Neutrophil (primary cell): ENCODE measurements around the gene PNKP.

Experiments used
- H3K27ac ChIP-seq: fragments of 200-600 bp; sonication (generic); 2 replicates; pipeline ENCODE4 v1.5.1; 2016; ENCODE audit warnings: mild to moderate bottlenecking, moderate library complexity
- H3K27me3 ChIP-seq: fragments of 200-600 bp; sonication (generic); 2 replicates; pipeline ENCODE4 v1.6.0; 2016; ENCODE audit warnings: mild to moderate bottlenecking
- H3K36me3 ChIP-seq: fragments of 200-600 bp; sonication (generic); 2 replicates; pipeline ENCODE4 v1.5.1; 2017
- H3K4me1 ChIP-seq, 2 experiments: fragments of 200-600 bp in 1 of 2; sonication (generic) in 1 of 2; 1 replicate in 1 of 2; 2 replicates in 1 of 2; pipeline versions ENCODE4 v1.5.1 to v1.6.1; 2013 to 2016; ENCODE audit warnings: low read depth in 1 of 2, low read length in 1 of 2, mild to moderate bottlenecking in 1 of 2, moderate library complexity in 1 of 2; ENCODE audit not compliant: control insufficient read depth in 1 of 2, insufficient read depth in 1 of 2
- H3K4me3 ChIP-seq, 2 experiments: fragments of 200-600 bp in 1 of 2; sonication (generic) in 1 of 2; 1 replicate in 1 of 2; 2 replicates in 1 of 2; pipeline ENCODE4 v1.5.1; 2013 to 2016; ENCODE audit warnings: low read depth in 1 of 2, low read length in 1 of 2, mild to moderate bottlenecking in 1 of 2, moderate library complexity in 1 of 2
- H3K9me3 ChIP-seq: fragments of 200-600 bp; sonication (generic); 2 replicates; pipeline ENCODE4 v1.5.1; 2016
- CTCF ChIP-seq: fragments of 200-600 bp; sonication (generic); IDR thresholded peaks from 2 replicates; pipeline ENCODE4 v1.5.1; 2016; ENCODE audit warnings: antibody characterized with exemption

PNKP gene

GRCh38 chr19:49872245-49873128 is 5.1 kb upstream of the PNKP start:
- H3K4me3 ChIP-seq: no peak overlapping the region
- no peak for TF ChIP-seq CTCF

GRCh38 chr19:49871349-49871985 is 4.1 kb upstream of the PNKP start:
- no peak overlapping the region for H3K4me3 ChIP-seq
- no peak for TF ChIP-seq CTCF
- H3K27ac ChIP-seq: peak overlapping the region; percentile 29
- H3K27me3 ChIP-seq: no peaks in the 10 kb centered on the region
- H3K4me1 ChIP-seq: peaks cover 38 to 39% of the 10 kb centered on the region in 2 experiments
- no peaks in the 10 kb centered on the region for H3K36me3 ChIP-seq
- no peaks in the 10 kb centered on the region for H3K9me3 ChIP-seq

More at GRCh38 chr19:49872245-49873128, 5.1 kb upstream of the PNKP start:
- Histone ChIP-seq H3K36me3 (no peaks in the 10 kb centered on the region), H3K27ac (peak overlapping the region; percentile 29), H3K27me3 (no peaks in the 10 kb centered on the region), H3K9me3 (no peaks in the 10 kb centered on the region), H3K4me1 (peaks cover 32 to 33% of the 10 kb centered on the region in 2 experiments)

- no peaks in the 10 kb centered on the region for H3K27me3 ChIP-seq
- H3K4me1 ChIP-seq: peaks cover 42 to 44% of the 10 kb centered on the region in 2 experiments
- peak overlapping the region; percentile 79 to 87 for H3K4me3 ChIP-seq
- peak overlapping the region; percentile 91 for H3K27ac ChIP-seq
- no peaks in the 10 kb centered on the region for H3K36me3 ChIP-seq
- TF ChIP-seq CTCF: no peak
- no peaks in the 10 kb centered on the region for H3K9me3 ChIP-seq
Measured at GRCh38 chr19:49870309-49870901, 3.0 kb upstream of the PNKP start.

GRCh38 chr19:49869484-49870308 is 2.3 kb upstream of the PNKP start:
- Histone ChIP-seq H3K27me3 (no peaks in the 10 kb centered on the region), H3K4me1 (peaks cover 48 to 49% of the 10 kb centered on the region in 2 experiments), H3K27ac (peak overlapping the region; percentile 91), H3K36me3 (peaks cover 5% of the 10 kb centered on the region), H3K4me3 (peak overlapping the region; percentile 79 to 87), H3K9me3 (no peaks in the 10 kb centered on the region)
- peak; percentile 26 for TF ChIP-seq CTCF

- Histone ChIP-seq H3K9me3 (no peaks in the 10 kb centered on the region), H3K4me3 (peak overlapping the region; percentile 79 to 87), H3K36me3 (peaks cover 10% of the 10 kb centered on the region), H3K4me1 (peaks cover 50 to 53% of the 10 kb centered on the region in 2 experiments), H3K27me3 (no peaks in the 10 kb centered on the region), H3K27ac (peak overlapping the region; percentile 91)
- TF ChIP-seq CTCF: no peak
Measured at GRCh38 chr19:49869009-49869483, 1.7 kb upstream of the PNKP start.
